Prostate gland (tissue), 2 donors: ENCODE measurements around the gene SLC23A3.

ENCODE experiments used
- CTCF ChIP-seq, 4 experiments: fragments of 200-600 bp in 2 of 4; fragments of 450-650 bp in 2 of 4; sonication (generic) in 2 of 4; IDR thresholded peaks; 1 replicate in 3 of 4; 2 replicates in 1 of 4; pipeline ENCODE4 v1.5.1; 2016 to 2019; ENCODE audit warnings: antibody characterized with exemption in 4 of 4, mild to moderate bottlenecking in 2 of 4, moderate library complexity in 2 of 4
- POLR2A ChIP-seq: fragments of 450-650 bp; IDR thresholded peaks from one replicate; pipeline ENCODE4 v1.6.1; 2016; ENCODE audit warnings: antibody characterized with exemption, mild to moderate bottlenecking

GRCh38 chr2:219197388-219197787, 27.6 kb upstream of the SLC23A3 start:
- no peak for TF ChIP-seq CTCF (IDR thresholded peaks at IDR 0.05)
- TF ChIP-seq POLR2A = no peak
